Endothelial cell of umbilical vein (primary cell): ENCODE measurements around the gene LYZL1. TPM values are rescaled to one million over a fixed set of nuclear protein-coding genes. Genes with fewer than 3 reads are reported as not detected.

Experiments
- BruUV-seq: library from RNA; stranded (reverse); fragments of 400-500 nt; replicated peaks from 2 replicates; lab custom pipeline; 2021; lab: Mats Ljungman, UMichigan
- CTCF ChIA-PET: fragments of 300-600, 350-600 bp; sonication (Branson Sonifier 250); formaldehyde crosslinking; loops from one replicate; lab custom pipeline; 2021; ENCODE audit warnings: antibody characterized with exemption, inconsistent platforms; lab: Charles Lee
- POLR2A ChIA-PET: fragments of 300-600, 350-600 bp; sonication (Branson Sonifier 250); formaldehyde crosslinking; loops from one replicate; lab custom pipeline; 2021; ENCODE audit warnings: antibody characterized with exemption, inconsistent platforms; lab: Charles Lee
- DNase-seq: peaks from one replicate; pipeline ENCODE4 v3.0.0-alpha.2; 2011; ENCODE audit warnings: low read depth, low spot score
- FAIRE-seq: peaks from 2 replicates; lab custom pipeline; 2011; peaks lifted over from hg19 to GRCh38; lab: Jason Lieb, UNC
- H2AFZ ChIP-seq: 2 replicates; pipeline ENCODE4 v1.6.0; 2012; ENCODE audit warnings: low read depth, low read length, control low read depth, inconsistent platforms
- H3K27ac ChIP-seq: 2 replicates; pipeline ENCODE4 v1.5.1; 2011; ENCODE audit warnings: low read depth, mild to moderate bottlenecking, control low read depth, low read length, moderate library complexity; ENCODE audit not compliant: insufficient read depth
- H3K27me3 ChIP-seq, 2 experiments: 2 replicates each; pipeline versions ENCODE4 v1.6.0 to v1.6.1; 2011; ENCODE audit warnings: low read length in 2 of 2, mixed read lengths in 1 of 2; ENCODE audit not compliant: control insufficient read depth in 2 of 2, insufficient read depth in 2 of 2
- H3K36me3 ChIP-seq, 2 experiments: 2 replicates in 1 of 2; 3 replicates in 1 of 2; pipeline ENCODE4 v1.5.1; 2011; ENCODE audit warnings: low read length in 2 of 2, mild to moderate bottlenecking in 1 of 2, moderate library complexity in 1 of 2; ENCODE audit not compliant: control insufficient read depth in 2 of 2, insufficient read depth in 2 of 2; ENCODE audit errors: extremely low read depth in 1 of 2
- H3K4me1 ChIP-seq: 3 replicates; pipeline ENCODE4 v1.5.1; 2011; ENCODE audit warnings: mild to moderate bottlenecking, low read length; ENCODE audit not compliant: control insufficient read depth, insufficient read depth; ENCODE audit errors: extremely low read depth
- H3K4me2 ChIP-seq: 2 replicates; pipeline ENCODE4 v1.6.1; 2011; ENCODE audit warnings: low read length, control low read depth, mixed read lengths; ENCODE audit not compliant: insufficient read depth
- H3K4me3 ChIP-seq, 3 experiments: fragments of 200-600 bp in 1 of 3; sonication (generic), shearing (Covaris generic) in 1 of 3; replicated peaks in 1 of 3; 2 replicates each; pipeline ENCODE4 v1.5.1; 2011 to 2016; ENCODE audit warnings: control low read depth in 3 of 3, low read length in 3 of 3, mild to moderate bottlenecking in 2 of 3, inconsistent platforms in 1 of 3, low read depth in 1 of 3, moderate library complexity in 1 of 3; ENCODE audit not compliant: insufficient read depth in 1 of 3
- H3K79me2 ChIP-seq: 2 replicates; pipeline ENCODE4 v1.6.0; 2012; ENCODE audit warnings: low read length, inconsistent platforms; ENCODE audit not compliant: control insufficient read depth, insufficient read depth
- H3K9ac ChIP-seq: replicated peaks from 2 replicates; pipeline ENCODE3; 2011; ENCODE audit warnings: low read length, control low read depth; ENCODE audit not compliant: insufficient read depth; ENCODE audit errors: extremely low read depth
- H3K9me1 ChIP-seq: replicated peaks from 3 replicates; pipeline ENCODE4 v1.6.0; 2011; ENCODE audit warnings: mild to moderate bottlenecking, low read length; ENCODE audit not compliant: control insufficient read depth, insufficient read depth; ENCODE audit errors: extremely low read depth
- H3K9me3 ChIP-seq: replicated peaks from 2 replicates; pipeline ENCODE4 v1.5.1; 2012; ENCODE audit warnings: low read length, inconsistent platforms; ENCODE audit not compliant: control insufficient read depth, insufficient read depth
- H4K20me1 ChIP-seq: replicated peaks from 2 replicates; pipeline ENCODE3; 2011; ENCODE audit warnings: mild to moderate bottlenecking, low read length; ENCODE audit not compliant: control insufficient read depth, insufficient read depth; ENCODE audit errors: extremely low read depth
- CTCF ChIP-seq, 2 donors: IDR thresholded peaks; 1 replicate in 1 of 2; 2 replicates in 1 of 2; pipeline ENCODE4 v1.5.1; 2011; ENCODE audit warnings: low read length in 2 of 2, mild to moderate bottlenecking in 2 of 2, moderate library complexity in 2 of 2, control low read depth in 1 of 2, inconsistent platforms in 1 of 2, low read depth in 1 of 2; ENCODE audit not compliant: insufficient read depth in 1 of 2; ENCODE audit errors: extremely low read depth in 1 of 2
- EZH2 ChIP-seq: IDR thresholded peaks from 2 replicates; pipeline ENCODE4 v1.6.1; 2012; ENCODE audit warnings: borderline replicate concordance, low read depth, mild to moderate bottlenecking, moderate library complexity, low read length, inconsistent platforms; ENCODE audit not compliant: severe bottlenecking
- FOS ChIP-seq: IDR thresholded peaks from 2 replicates; pipeline ENCODE4 v1.6.1; 2011; ENCODE audit warnings: mild to moderate bottlenecking, low read length, moderate library complexity, borderline replicate concordance; ENCODE audit not compliant: insufficient read depth
- GATA2 ChIP-seq: IDR thresholded peaks from 2 replicates; pipeline ENCODE4 v1.7.0; 2011; ENCODE audit warnings: low read depth, mild to moderate bottlenecking, moderate library complexity, mixed read lengths, low read length; ENCODE audit not compliant: insufficient read length, insufficient read depth
- JUN ChIP-seq: IDR thresholded peaks from 2 replicates; pipeline ENCODE4 v1.6.1; 2011; ENCODE audit warnings: borderline replicate concordance, low read depth; ENCODE audit not compliant: insufficient read length, insufficient read depth
- MAX ChIP-seq: IDR thresholded peaks from 2 replicates; pipeline ENCODE4 v1.6.1; 2011; ENCODE audit not compliant: insufficient read depth, insufficient read length
- MYC ChIP-seq: IDR thresholded peaks from one replicate; pipeline ENCODE4 v1.6.1; 2011; ENCODE audit warnings: mild to moderate bottlenecking, low read depth, low read length
- POLR2A ChIP-seq: IDR thresholded peaks from 2 replicates; pipeline ENCODE4 v1.6.1; 2012; ENCODE audit warnings: low read depth, mild to moderate bottlenecking, control low read depth, low read length
- POLR2AphosphoS5 ChIP-seq: IDR thresholded peaks from 2 replicates; pipeline ENCODE4 v1.6.1; 2012; ENCODE audit warnings: low read depth, mild to moderate bottlenecking, control low read depth, low read length, moderate library complexity; ENCODE audit not compliant: insufficient read depth
- dilution Hi-C: fragments of 300-500 bp; cut with MboI; formaldehyde crosslinking; loops from one replicate; pipeline ENCODE4 v1.15.0; 2019; ENCODE audit warnings: low sequenced_read_pairs; ENCODE audit not compliant: extremely low pct_ligation_motif_present
- intact Hi-C: fragments of 100-400 bp; cut with micrococcal nuclease; formaldehyde crosslinking; loops from one replicate; pipeline ENCODE4 v1.10.0; 2022
- polyA plus RNA-seq, 4 experiments: library from polyadenylated mRNA; depleted of rRNA in 3 of 4; stranded (reverse) in 3 of 4; unstranded in 1 of 4; fragments of >200 nt; gene quantifications; 2 replicates each; pipeline versions ENCODE4 v1.2.1 to v1.2.3, GENCODE V29; 2011 to 2012; ENCODE audit warnings: missing spikeins in 1 of 4
- total RNA-seq: library from RNA; stranded (reverse); gene quantifications from 2 replicates; pipeline ENCODE4 v1.2.3, GENCODE V29; 2021

The LYZL1 gene
- total and polyA plus RNA-seq, 2 donors (not counting 3 experiments of a cell fraction or from before 2014, with no cell fraction given), result not detected

GRCh38 chr10:29254123-29255046, 34.5 kb upstream of the LYZL1 start:
- Histone ChIP-seq H3K4me1 (no peaks in the 10 kb centered on the region), H3K9ac (no peak overlapping the region), H2AFZ (no peak overlapping the region), H3K9me3 (no peaks in the 10 kb centered on the region), H3K27ac (no peak overlapping the region), H3K79me2 (no peaks in the 10 kb centered on the region), H3K27me3 (peaks cover 3 to 7% of the 10 kb centered on the region in 2 experiments), H3K9me1 (no peaks in the 10 kb centered on the region), H3K4me2 (no peak overlapping the region), H3K36me3 (no peaks in the 10 kb centered on the region), H4K20me1 (no peaks in the 10 kb centered on the region), H3K4me3 (no peak overlapping the region)
- no peak for DNase-seq
- dilution Hi-C loops, result no loop called here
- no TSS peak for BruUV-seq
- TF ChIP-seq POLR2A (no peak), EZH2 (no peak), MAX (no peak), CTCF (IDR thresholded peaks at IDR 0.05; ENCODE audit: extremely low read depth in 1 of 2, insufficient read depth in 1 of 2, low read depth in 1 of 2, low read length in 2 of 2) (no peak), POLR2AphosphoS5 (no peak), GATA2 (no peak), JUN (no peak), FOS (no peak), MYC (no peak)
- intact Hi-C loops, result no loop called here
- no peak for FAIRE-seq
- ChIA-PET POLR2A (interaction anchor here (0.7 kb wide), 1 partner anchor 379 kb away, joined by 6 read pairs; no protein-coding TSS in a partner anchor), CTCF (interaction anchor here (0.8 to 2.6 kb wide), 3 partner anchors 11 to 591 kb away, joined by 3 to 8 read pairs (median 8); no protein-coding TSS in a partner anchor)
